Neural crest cell (in vitro differentiated cells): ENCODE data around the gene PTPRM. TPM values are rescaled to one million over a fixed set of nuclear protein-coding genes. Genes with fewer than 3 reads are reported as not detected.

ENCODE experiments used
- DNase-seq: peaks from one replicate; pipeline ENCODE4 v3.0.0; 2021; ENCODE audit warnings: low read depth, mixed read lengths, low spot score
- H3K27ac Mint-ChIP-seq: one replicate; pipeline ENCODE4 v1.8.0; 2021; ENCODE audit warnings: mild to moderate bottlenecking, mixed read lengths; ENCODE audit not compliant: unreplicated experiment
- H3K27me3 Mint-ChIP-seq: 2 replicates; pipeline ENCODE4 v1.8.0; 2021; ENCODE audit warnings: low read depth, mild to moderate bottlenecking, mixed read lengths
- H3K36me3 Mint-ChIP-seq: 2 replicates; pipeline ENCODE4 v1.8.0; 2021; ENCODE audit warnings: low read depth, mild to moderate bottlenecking, mixed read lengths
- H3K4me1 Mint-ChIP-seq: 2 replicates; pipeline ENCODE4 v1.8.0; 2021; ENCODE audit warnings: mixed read lengths
- H3K4me3 Mint-ChIP-seq: one replicate; pipeline ENCODE4 v1.8.0; 2021; ENCODE audit warnings: mild to moderate bottlenecking, mixed read lengths
- H3K9me3 Mint-ChIP-seq: 2 replicates; pipeline ENCODE4 v1.8.0; 2021; ENCODE audit warnings: mixed read lengths
- total RNA-seq: library from RNA; stranded (reverse); gene quantifications from 2 replicates; pipeline ENCODE4 v1.2.1, GENCODE V29; 2021
- TF ChIP-seq, protein P1 (sequence below): fragments of 200-600 bp; sonication (generic); conservative IDR thresholded peaks from 2 replicates; pipeline ENCODE4 v1.5.0; 2021; ENCODE audit warnings: antibody characterized with exemption, mild to moderate bottlenecking

Gene PTPRM
- total RNA-seq, 1 donor from 2014 or later = 7.7 TPM

DNA sequence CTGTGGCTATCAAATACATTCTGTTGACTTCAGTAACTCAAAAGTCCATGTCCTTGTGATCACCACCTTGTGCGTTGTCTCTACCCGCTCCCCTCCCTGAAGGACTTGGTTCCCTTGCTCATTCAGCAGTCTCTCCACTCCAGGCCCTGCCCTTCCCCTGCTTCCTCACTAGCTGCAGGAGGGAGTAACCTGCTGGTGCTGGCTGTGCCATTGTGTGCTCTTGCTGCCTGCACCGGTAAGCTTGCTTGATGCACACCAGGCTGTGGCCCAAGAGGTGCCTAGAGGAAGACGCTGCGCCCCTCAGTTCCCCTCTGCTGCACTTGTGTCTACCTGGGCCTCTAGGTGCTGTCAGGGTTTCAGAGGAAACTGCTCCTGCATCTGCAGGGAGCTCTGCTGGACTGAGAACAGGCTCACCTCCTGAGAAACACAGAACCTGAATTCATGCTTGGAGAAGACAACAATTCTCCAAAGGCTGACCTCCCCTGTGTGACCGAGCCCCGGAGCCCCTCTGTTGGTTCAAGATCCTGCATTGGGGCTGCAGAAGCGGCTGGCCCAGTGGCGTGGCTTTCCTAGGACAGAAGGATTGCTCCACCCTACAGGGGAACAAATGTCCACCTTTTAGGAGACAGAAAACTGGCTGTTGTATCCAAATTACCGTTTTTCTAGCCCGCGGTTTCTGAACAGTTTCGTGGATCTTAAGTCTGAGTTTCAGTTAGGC, 33.6 kb downstream of the PTPRM start:
- Mint-ChIP-seq H3K27ac (no peak overlapping the region), H3K4me3 (no peak overlapping the region), H3K27me3 (no peaks in the 10 kb centered on the region), H3K9me3 (no peaks in the 10 kb centered on the region), H3K36me3 (no peaks in the 10 kb centered on the region), H3K4me1 (peaks cover 9% of the 10 kb centered on the region)
- TF ChIP-seq, protein P1, sequence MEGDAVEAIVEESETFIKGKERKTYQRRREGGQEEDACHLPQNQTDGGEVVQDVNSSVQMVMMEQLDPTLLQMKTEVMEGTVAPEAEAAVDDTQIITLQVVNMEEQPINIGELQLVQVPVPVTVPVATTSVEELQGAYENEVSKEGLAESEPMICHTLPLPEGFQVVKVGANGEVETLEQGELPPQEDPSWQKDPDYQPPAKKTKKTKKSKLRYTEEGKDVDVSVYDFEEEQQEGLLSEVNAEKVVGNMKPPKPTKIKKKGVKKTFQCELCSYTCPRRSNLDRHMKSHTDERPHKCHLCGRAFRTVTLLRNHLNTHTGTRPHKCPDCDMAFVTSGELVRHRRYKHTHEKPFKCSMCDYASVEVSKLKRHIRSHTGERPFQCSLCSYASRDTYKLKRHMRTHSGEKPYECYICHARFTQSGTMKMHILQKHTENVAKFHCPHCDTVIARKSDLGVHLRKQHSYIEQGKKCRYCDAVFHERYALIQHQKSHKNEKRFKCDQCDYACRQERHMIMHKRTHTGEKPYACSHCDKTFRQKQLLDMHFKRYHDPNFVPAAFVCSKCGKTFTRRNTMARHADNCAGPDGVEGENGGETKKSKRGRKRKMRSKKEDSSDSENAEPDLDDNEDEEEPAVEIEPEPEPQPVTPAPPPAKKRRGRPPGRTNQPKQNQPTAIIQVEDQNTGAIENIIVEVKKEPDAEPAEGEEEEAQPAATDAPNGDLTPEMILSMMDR = no peak
- DNase-seq = no peak

DNA sequence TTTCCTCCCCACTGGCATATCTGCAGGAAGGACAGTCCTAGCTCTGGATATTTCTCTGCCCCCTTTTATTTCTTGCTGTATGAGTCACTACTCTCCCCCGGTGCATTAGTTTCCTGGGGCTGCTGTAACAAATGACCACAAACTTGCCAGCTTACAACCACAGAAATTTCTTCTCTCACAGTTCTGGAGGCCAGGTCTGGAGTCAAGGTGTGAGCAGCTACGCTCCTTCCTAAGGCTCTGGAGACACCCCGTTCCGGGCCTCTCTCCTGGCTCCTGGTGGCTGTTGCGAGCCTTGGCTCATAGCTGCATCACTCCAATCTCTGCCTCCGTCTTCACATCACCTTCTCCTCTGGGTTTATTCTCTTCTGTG, 34.1 kb downstream of the PTPRM start:
- Mint-ChIP-seq H3K9me3 (no peaks in the 10 kb centered on the region), H3K36me3 (no peaks in the 10 kb centered on the region), H3K27ac (no peak overlapping the region), H3K4me1 (peaks cover 9% of the 10 kb centered on the region), H3K4me3 (no peak overlapping the region), H3K27me3 (no peaks in the 10 kb centered on the region)
- TF ChIP-seq, protein P1 = no peak
- DNase-seq = no peak

DNA sequence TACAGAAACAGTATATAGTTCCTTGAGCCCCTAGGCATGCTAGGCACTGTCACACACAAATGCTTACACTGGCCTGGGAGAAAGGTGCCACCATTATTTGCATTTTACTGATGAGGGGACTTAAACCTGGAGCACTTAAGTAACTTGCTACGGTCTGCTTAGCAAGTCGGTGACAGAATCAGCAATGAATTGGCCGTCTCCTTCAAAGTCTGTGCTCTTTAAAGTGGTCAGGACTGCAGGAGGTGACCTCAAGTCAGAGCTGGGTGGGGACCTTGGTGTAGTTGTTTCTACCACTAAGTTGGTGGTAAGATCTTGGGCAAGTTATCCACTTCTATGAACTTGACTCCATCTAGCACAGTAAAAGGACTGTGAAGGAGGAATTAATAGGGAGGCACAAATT, 34.8 kb downstream of the PTPRM start:
- Mint-ChIP-seq H3K4me1 (peaks cover 9% of the 10 kb centered on the region), H3K4me3 (no peak overlapping the region), H3K27ac (no peak overlapping the region), H3K27me3 (no peaks in the 10 kb centered on the region), H3K9me3 (no peaks in the 10 kb centered on the region), H3K36me3 (no peaks in the 10 kb centered on the region)
- TF ChIP-seq, protein P1 = no peak
- DNase-seq = no peak

DNA sequence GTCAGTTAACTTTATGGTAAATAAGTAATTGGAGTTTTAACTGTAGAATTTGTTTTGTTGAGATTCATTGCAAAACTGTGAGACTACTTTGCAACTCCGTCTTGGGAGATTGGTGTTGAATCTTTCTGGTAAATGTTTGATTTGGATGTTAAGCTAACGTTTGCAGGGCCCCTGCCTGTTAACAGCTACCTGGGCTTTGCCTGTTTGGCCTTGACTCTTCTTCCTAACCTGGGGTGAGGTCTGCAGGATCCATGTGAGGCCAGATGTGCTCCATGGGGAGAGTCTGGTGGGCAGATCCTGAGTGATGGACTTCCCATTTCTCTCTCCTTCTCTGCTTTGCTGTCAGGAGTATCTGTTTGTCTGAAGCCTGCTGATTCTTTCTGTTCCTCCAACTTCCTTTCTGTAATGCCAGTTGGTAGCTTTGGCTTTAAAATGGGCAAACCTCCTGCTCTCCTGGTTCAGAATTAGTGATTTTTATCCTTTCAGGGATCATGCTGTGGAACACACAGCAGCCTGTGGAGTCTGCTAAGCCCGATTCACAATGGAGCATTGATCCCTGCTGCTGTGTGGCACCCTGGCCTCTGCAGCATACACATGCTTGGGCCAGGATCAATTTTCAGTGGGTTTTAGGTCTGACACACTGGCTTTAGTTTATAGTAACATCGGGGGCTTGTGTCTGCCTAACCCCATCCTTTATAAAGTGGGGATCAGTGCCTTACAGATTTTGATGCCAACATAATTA, 36.3 kb downstream of the PTPRM start:
- Mint-ChIP-seq H3K4me1 (peaks cover 9% of the 10 kb centered on the region), H3K4me3 (no peak overlapping the region), H3K27me3 (no peaks in the 10 kb centered on the region), H3K36me3 (no peaks in the 10 kb centered on the region), H3K9me3 (no peaks in the 10 kb centered on the region), H3K27ac (no peak overlapping the region)
- TF ChIP-seq, protein P1 = no peak
- DNase-seq = no peak

DNA sequence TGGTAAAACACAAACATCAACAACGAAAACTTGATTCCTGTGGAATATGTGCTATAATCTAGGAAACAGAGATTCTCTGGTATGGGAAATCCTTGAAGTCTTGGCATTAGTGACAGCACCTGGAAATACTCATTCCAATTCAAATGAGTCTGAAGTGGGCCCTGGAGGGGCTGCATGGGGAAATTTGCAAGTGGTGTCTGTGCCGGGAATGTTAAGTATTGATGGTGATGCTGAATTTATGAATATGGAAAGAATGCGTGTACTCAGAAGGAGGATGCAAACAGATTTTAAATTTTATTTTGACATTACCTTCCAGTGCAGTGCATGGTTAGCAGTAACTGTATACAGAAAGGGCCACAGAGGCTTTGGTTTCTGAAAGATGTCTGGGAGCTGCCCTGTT, 37.2 kb downstream of the PTPRM start:
- H3K4me3 Mint-ChIP-seq = no peak overlapping the region
- no peaks in the 10 kb centered on the region for H3K9me3 Mint-ChIP-seq
- H3K4me1 Mint-ChIP-seq = peaks cover 9% of the 10 kb centered on the region
- no peaks in the 10 kb centered on the region for H3K36me3 Mint-ChIP-seq
- H3K27ac Mint-ChIP-seq = no peak overlapping the region
- TF ChIP-seq, protein P1 = no peak
- DNase-seq = no peak
- no peaks in the 10 kb centered on the region for H3K27me3 Mint-ChIP-seq
